Mammary epithelial cell (primary cell): ENCODE data around the gene CNDP2.

Experiments used
- EZH2 ChIP-seq: IDR thresholded peaks from 2 replicates; pipeline ENCODE4 v1.6.1; 2012; ENCODE audit warnings: low read length, inconsistent platforms, borderline replicate concordance
- TF ChIP-seq, protein P1 (sequence below), 2 donors: IDR thresholded peaks in 1 of 2; conservative IDR thresholded peaks in 1 of 2; 2 replicates each; pipeline ENCODE4 v1.5.1; 2011 to 2012; ENCODE audit warnings: inconsistent platforms in 2 of 2, low read length in 2 of 2, mild to moderate bottlenecking in 2 of 2, control low read depth in 1 of 2, low read depth in 1 of 2; ENCODE audit not compliant: insufficient read depth in 1 of 2; ENCODE audit errors: extremely low read depth in 1 of 2

DNA sequence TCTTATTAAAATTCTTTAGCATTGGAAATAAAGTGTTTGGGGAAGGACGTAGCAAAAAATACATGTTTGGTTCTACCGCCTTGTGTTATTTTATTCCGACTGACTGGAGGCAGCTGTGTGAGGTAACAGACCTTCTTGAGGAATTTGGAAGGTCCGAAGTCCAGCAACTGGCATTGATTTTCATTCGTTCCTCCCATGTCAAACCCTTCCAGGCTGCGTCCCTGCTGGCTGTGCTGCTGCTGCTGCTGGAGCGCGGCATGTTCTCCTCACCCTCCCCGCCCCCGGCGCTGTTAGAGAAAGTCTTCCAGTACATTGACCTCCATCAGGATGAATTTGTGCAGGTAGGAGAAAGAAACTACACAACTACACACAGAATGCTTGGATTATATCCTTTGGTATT, 60.0 kb downstream of the CNDP2 start:
- TF ChIP-seq, protein P1, sequence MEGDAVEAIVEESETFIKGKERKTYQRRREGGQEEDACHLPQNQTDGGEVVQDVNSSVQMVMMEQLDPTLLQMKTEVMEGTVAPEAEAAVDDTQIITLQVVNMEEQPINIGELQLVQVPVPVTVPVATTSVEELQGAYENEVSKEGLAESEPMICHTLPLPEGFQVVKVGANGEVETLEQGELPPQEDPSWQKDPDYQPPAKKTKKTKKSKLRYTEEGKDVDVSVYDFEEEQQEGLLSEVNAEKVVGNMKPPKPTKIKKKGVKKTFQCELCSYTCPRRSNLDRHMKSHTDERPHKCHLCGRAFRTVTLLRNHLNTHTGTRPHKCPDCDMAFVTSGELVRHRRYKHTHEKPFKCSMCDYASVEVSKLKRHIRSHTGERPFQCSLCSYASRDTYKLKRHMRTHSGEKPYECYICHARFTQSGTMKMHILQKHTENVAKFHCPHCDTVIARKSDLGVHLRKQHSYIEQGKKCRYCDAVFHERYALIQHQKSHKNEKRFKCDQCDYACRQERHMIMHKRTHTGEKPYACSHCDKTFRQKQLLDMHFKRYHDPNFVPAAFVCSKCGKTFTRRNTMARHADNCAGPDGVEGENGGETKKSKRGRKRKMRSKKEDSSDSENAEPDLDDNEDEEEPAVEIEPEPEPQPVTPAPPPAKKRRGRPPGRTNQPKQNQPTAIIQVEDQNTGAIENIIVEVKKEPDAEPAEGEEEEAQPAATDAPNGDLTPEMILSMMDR (conservative IDR thresholded peaks at IDR 0.05 in 1 of 2, IDR thresholded peaks at IDR 0.05 in 1 of 2; ENCODE audit: extremely low read depth in 1 of 2, insufficient read depth in 1 of 2, low read depth in 1 of 2, low read length in 2 of 2), result no peak
- no peak for TF ChIP-seq EZH2
